ENCODE data around the gene NUBP1.

GRCh38 chr16:10751291-10751697 is 7.7 kb downstream of the NUBP1 start:
- TF ChIP-seq POLR2A (IDR thresholded peaks at IDR 0.05; ENCODE audit: low read depth) (no peak), CTCF (IDR thresholded peaks at IDR 0.05) (no peak), POLR2AphosphoS5 (IDR thresholded peaks at IDR 0.05) (no peak)
